SK-N-SH (cell line): Measurements from ENCODE around the gene SHROOM3. TPM values are rescaled to one million over a fixed set of nuclear protein-coding genes. Genes with fewer than 3 reads are reported as not detected.

Source experiments
- CTCF ChIA-PET: fragments of 300-600, 350-600 bp; formaldehyde crosslinking; extraction: SDS; loops from one replicate; lab custom pipeline; 2021; lab: Yijun Ruan, JAX
- POLR2A ChIA-PET: fragments of 350-600 bp; sonication (Branson Sonifier 250); formaldehyde crosslinking; extraction: SDS; loops from one replicate; lab custom pipeline; 2020; ENCODE audit warnings: antibody characterized with exemption, inconsistent platforms; lab: Yijun Ruan, JAX
- DNase-seq: peaks from one replicate; pipeline ENCODE4 v3.0.0; 2012
- H2AFZ ChIP-seq: fragments of 200-600 bp; sonication (generic); 2 replicates; pipeline ENCODE4 v1.8.1; 2016; ENCODE audit warnings: antibody characterized with exemption, mild to moderate bottlenecking, low read depth
- H3F3A ChIP-seq: fragments of 200-600 bp; sonication (generic); replicated peaks from 2 replicates; pipeline ENCODE3; 2016; ENCODE audit warnings: antibody characterized with exemption, mild to moderate bottlenecking; ENCODE audit not compliant: insufficient read depth
- H3K27ac ChIP-seq, 2 experiments: fragments of 200-500 bp in 1 of 2; fragments of 200-600 bp in 1 of 2; sonication (Bioruptor generic) in 1 of 2; sonication (generic), shearing (Covaris generic) in 1 of 2; 2 replicates each; pipeline versions ENCODE4 v1.5.1 to v1.6.1; 2014 to 2016; ENCODE audit warnings: low read depth in 2 of 2, inconsistent platforms in 1 of 2, low read length in 1 of 2, mild to moderate bottlenecking in 1 of 2, mixed read lengths in 1 of 2
- H3K27me3 ChIP-seq: fragments of 200-600 bp; sonication (generic), shearing (Covaris generic); 2 replicates; pipeline ENCODE4 v1.6.1; 2016; ENCODE audit warnings: mixed run types; ENCODE audit not compliant: insufficient read depth
- H3K36me3 ChIP-seq, 2 experiments: fragments of 200-500 bp in 1 of 2; fragments of 200-600 bp in 1 of 2; sonication (Bioruptor generic) in 1 of 2; sonication (generic) in 1 of 2; replicated peaks in 1 of 2; 2 replicates each; pipeline versions ENCODE3 to v1.5.1; 2014 to 2016; ENCODE audit warnings: low read length in 1 of 2, mild to moderate bottlenecking in 1 of 2; ENCODE audit not compliant: insufficient read depth in 2 of 2, control insufficient read depth in 1 of 2
- H3K4me1 ChIP-seq, 2 experiments: fragments of 200-500 bp in 1 of 2; fragments of 200-600 bp in 1 of 2; sonication (Bioruptor generic) in 1 of 2; sonication (generic), shearing (Covaris generic) in 1 of 2; 2 replicates each; pipeline versions ENCODE4 v1.5.1 to v1.6.1; 2014 to 2016; ENCODE audit warnings: low read depth in 1 of 2, low read length in 1 of 2, mixed run types in 1 of 2; ENCODE audit not compliant: insufficient read depth in 2 of 2, control insufficient read depth in 1 of 2
- H3K4me2 ChIP-seq: fragments of 200-600 bp; sonication (generic), shearing (Covaris generic); 2 replicates; pipeline ENCODE4 v1.6.1; 2017; ENCODE audit warnings: mixed run types
- H3K4me3 ChIP-seq, 2 experiments: fragments of 200-500 bp in 1 of 2; fragments of 200-600 bp in 1 of 2; sonication (Bioruptor generic) in 1 of 2; sonication (generic), shearing (Covaris generic) in 1 of 2; 2 replicates each; pipeline versions ENCODE4 v1.5.1 to v1.8.1; 2014 to 2016; ENCODE audit warnings: low read depth in 2 of 2, inconsistent platforms in 1 of 2, low read length in 1 of 2, mild to moderate bottlenecking in 1 of 2, mixed read lengths in 1 of 2, moderate library complexity in 1 of 2
- H3K79me2 ChIP-seq: fragments of 200-600 bp; sonication (generic); 2 replicates; pipeline ENCODE4 v1.8.1; 2017; ENCODE audit warnings: mild to moderate bottlenecking; ENCODE audit not compliant: insufficient read depth
- H3K9ac ChIP-seq: fragments of 200-600 bp; sonication (generic); 2 replicates; pipeline ENCODE4 v1.6.1; 2017; ENCODE audit warnings: mixed run types
- H3K9me2 ChIP-seq: fragments of 200-600 bp; sonication (generic); 2 replicates; pipeline ENCODE4 v1.6.1; 2017; ENCODE audit warnings: mixed run types
- H3K9me3 ChIP-seq: fragments of 200-600 bp; sonication (generic); 2 replicates; pipeline ENCODE4 v1.6.1; 2017; ENCODE audit warnings: mixed run types, mild to moderate bottlenecking, moderate library complexity
- H4K20me1 ChIP-seq: fragments of 200-600 bp; sonication (generic); 2 replicates; pipeline ENCODE4 v1.6.1; 2017; ENCODE audit warnings: mild to moderate bottlenecking, mixed run types; ENCODE audit not compliant: insufficient read depth
- EP300 ChIP-seq, 2 experiments: IDR thresholded peaks; 2 replicates each; pipeline versions ENCODE4 v1.4.0 to v1.6.1; 2012; ENCODE audit warnings: borderline replicate concordance in 1 of 2, low read depth in 1 of 2, low read length in 1 of 2
- FOSL2 ChIP-seq: IDR thresholded peaks from 2 replicates; pipeline ENCODE4 v1.4.0; 2012; ENCODE audit warnings: low read depth, mild to moderate bottlenecking, moderate library complexity, borderline replicate concordance
- GABPA ChIP-seq: IDR thresholded peaks from 2 replicates; pipeline ENCODE4 v1.4.0; 2012; ENCODE audit warnings: low read depth, mild to moderate bottlenecking
- IRF3 ChIP-seq: fragments of 150-350 bp; IDR thresholded peaks from 2 replicates; pipeline ENCODE4 v1.6.1; 2016; ENCODE audit warnings: mild to moderate bottlenecking, low read depth, low read length
- NRF1 ChIP-seq: IDR thresholded peaks from 2 replicates; pipeline ENCODE4 v1.6.1; 2012; ENCODE audit warnings: low read depth, mild to moderate bottlenecking, low read length
- RCOR1 ChIP-seq: fragments of 150-350 bp; IDR thresholded peaks from 2 replicates; pipeline ENCODE4 v1.6.1; 2017; ENCODE audit warnings: antibody characterized with exemption, low read length
- REST ChIP-seq: IDR thresholded peaks from 2 replicates; pipeline ENCODE4 v1.6.1; 2012; ENCODE audit warnings: mild to moderate bottlenecking, low read depth, low read length, moderate library complexity
- RXRA ChIP-seq: IDR thresholded peaks from 2 replicates; pipeline ENCODE4 v1.4.0; 2012; ENCODE audit warnings: low read depth, mild to moderate bottlenecking, borderline replicate concordance
- TAF1 ChIP-seq: IDR thresholded peaks from 2 replicates; pipeline ENCODE4 v1.6.1; 2012; ENCODE audit warnings: low read depth, mild to moderate bottlenecking, low read length, moderate library complexity, borderline replicate concordance
- YY1 ChIP-seq: IDR thresholded peaks from 2 replicates; pipeline ENCODE4 v1.4.0; 2012; ENCODE audit warnings: low read depth, mild to moderate bottlenecking
- WGBS: methylation state at CpG from one replicate; pipeline ENCODE4 v1.1.6; 2017; ENCODE audit warnings: low lambda C conversion rate; 5-methylcytosine and 5-hydroxymethylcytosine counted together
- polyA plus RNA-seq, 3 experiments: library from polyadenylated mRNA; depleted of rRNA; stranded (reverse); fragments of >200 nt; gene quantifications; 2 replicates each; pipeline ENCODE4 v1.2.3, GENCODE V29; 2012
- TF ChIP-seq, protein P1 (sequence below): fragments of 200-600 bp; sonication (generic); IDR thresholded peaks from 2 replicates; pipeline ENCODE4 v1.6.1; 2017; ENCODE audit warnings: antibody characterized with exemption, mild to moderate bottlenecking, moderate library complexity

SHROOM3 gene
- polyA plus RNA-seq, 1 of the 3 experiments (the other 2 are of a cell fraction) = 4.3 TPM

GRCh38 chr4:76538296-76538695 is 103.3 kb downstream of the SHROOM3 start:
- H3K36me3 ChIP-seq = no peaks in the 10 kb centered on the region
- ChIA-PET POLR2A (no interaction called here), CTCF (no interaction called here)

GRCh38 chr4:76539979-76540378 is 105.0 kb downstream of the SHROOM3 start:
- Histone ChIP-seq H3K9me3 (no peaks in the 10 kb centered on the region), H3K79me2 (no peaks in the 10 kb centered on the region), H2AFZ (peak overlapping the region; percentile 15; the same call in 1 of the 2 replicates), H3K4me1 (peaks cover 5 to 15% of the 10 kb centered on the region in 2 experiments; a peak in 3 of 4 replicates)
- ChIA-PET POLR2A (no interaction called here), CTCF (interaction anchor here (0.9 kb wide), 1 partner anchor 29 kb away, joined by 3 read pairs; no protein-coding TSS in a partner anchor)
- TF ChIP-seq TAF1 = no peak
- peak in 1 of 2 experiments; percentile 11; a peak in 1 of 4 replicates for TF ChIP-seq EP300 (IDR thresholded peaks at IDR 0.05; ENCODE audit: borderline replicate concordance in 1 of 2, low read depth in 1 of 2, low read length in 1 of 2)
- TF ChIP-seq, all 33 proteins: peak for 1
- H3K4me2 ChIP-seq = no peak overlapping the region
- WGBS = 90% methylated on average over 5 of the region's 6 CpGs
- H3K27ac ChIP-seq = peak overlapping the region in 1 of 2 experiments; percentile 63; a peak in 2 of 4 replicates
- no peak for DNase-seq
- H3K9me2 ChIP-seq = no peaks in the 10 kb centered on the region
- H3F3A ChIP-seq = peaks cover 21% of the 10 kb centered on the region
- H3K27me3 ChIP-seq = no peaks in the 10 kb centered on the region
- no peak overlapping the region for H3K4me3 ChIP-seq
- no peak overlapping the region for H3K9ac ChIP-seq
- no peaks in the 10 kb centered on the region for H3K36me3 ChIP-seq
- H4K20me1 ChIP-seq = no peaks in the 10 kb centered on the region

More at GRCh38 chr4:76538296-76538695, 103.3 kb downstream of the SHROOM3 start:
- Histone ChIP-seq H3K9me2 (no peaks in the 10 kb centered on the region), H3K4me3 (no peak overlapping the region), H3K79me2 (no peaks in the 10 kb centered on the region), H3K4me1 (peaks cover 5 to 10% of the 10 kb centered on the region in 2 experiments; a peak in 3 of 4 replicates), H3K27ac (no peak overlapping the region), H3K9me3 (no peaks in the 10 kb centered on the region), H3F3A (peaks cover 17% of the 10 kb centered on the region), H3K9ac (no peak overlapping the region), H3K4me2 (no peak overlapping the region), H4K20me1 (no peaks in the 10 kb centered on the region), H2AFZ (no peak overlapping the region), H3K27me3 (no peaks in the 10 kb centered on the region)
- no peak for DNase-seq
- TF ChIP-seq, protein P1, sequence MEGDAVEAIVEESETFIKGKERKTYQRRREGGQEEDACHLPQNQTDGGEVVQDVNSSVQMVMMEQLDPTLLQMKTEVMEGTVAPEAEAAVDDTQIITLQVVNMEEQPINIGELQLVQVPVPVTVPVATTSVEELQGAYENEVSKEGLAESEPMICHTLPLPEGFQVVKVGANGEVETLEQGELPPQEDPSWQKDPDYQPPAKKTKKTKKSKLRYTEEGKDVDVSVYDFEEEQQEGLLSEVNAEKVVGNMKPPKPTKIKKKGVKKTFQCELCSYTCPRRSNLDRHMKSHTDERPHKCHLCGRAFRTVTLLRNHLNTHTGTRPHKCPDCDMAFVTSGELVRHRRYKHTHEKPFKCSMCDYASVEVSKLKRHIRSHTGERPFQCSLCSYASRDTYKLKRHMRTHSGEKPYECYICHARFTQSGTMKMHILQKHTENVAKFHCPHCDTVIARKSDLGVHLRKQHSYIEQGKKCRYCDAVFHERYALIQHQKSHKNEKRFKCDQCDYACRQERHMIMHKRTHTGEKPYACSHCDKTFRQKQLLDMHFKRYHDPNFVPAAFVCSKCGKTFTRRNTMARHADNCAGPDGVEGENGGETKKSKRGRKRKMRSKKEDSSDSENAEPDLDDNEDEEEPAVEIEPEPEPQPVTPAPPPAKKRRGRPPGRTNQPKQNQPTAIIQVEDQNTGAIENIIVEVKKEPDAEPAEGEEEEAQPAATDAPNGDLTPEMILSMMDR = no peak

DNA sequence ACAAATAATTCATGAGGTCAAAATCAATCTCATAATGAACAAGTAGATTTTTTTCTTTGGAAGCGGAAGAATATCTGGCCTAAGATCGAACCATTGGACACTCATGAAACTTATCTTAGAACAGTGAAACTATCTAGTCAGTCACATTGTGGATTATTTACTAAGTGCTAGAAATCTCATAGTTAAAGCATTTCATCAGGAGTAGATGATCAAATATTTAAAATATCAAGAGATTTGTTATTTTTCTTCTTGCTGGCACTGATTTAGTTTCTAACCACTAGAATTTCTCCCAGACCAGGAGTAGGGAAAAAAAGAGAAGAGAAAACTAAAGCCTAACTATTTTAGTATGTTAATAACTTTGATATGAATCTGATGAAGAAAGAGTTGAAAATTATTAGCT is 105.5 kb downstream of the SHROOM3 start:
- 96% methylated on average over 2 of the region's 2 CpGs for WGBS
- TF ChIP-seq RCOR1 (no peak), IRF3 (no peak), RXRA (no peak), TAF1 (no peak), REST (no peak), NRF1 (no peak), FOSL2 (no peak), GABPA (no peak), YY1 (no peak)
- TF ChIP-seq, protein P1 = no peak

More for the DNA sequence above, 105.5 kb downstream of the SHROOM3 start:
- H3K4me2 ChIP-seq = no peak overlapping the region
- DNase-seq = no peak
- no peaks in the 10 kb centered on the region for H3K9me2 ChIP-seq
- H2AFZ ChIP-seq = peak overlapping the region; percentile 15; the same call in 1 of the 2 replicates
- peaks cover 6 to 17% of the 10 kb centered on the region in 2 experiments for H3K4me1 ChIP-seq
- H4K20me1 ChIP-seq = no peaks in the 10 kb centered on the region
- H3K27me3 ChIP-seq = no peaks in the 10 kb centered on the region
- ChIA-PET POLR2A (no interaction called here), CTCF (no interaction called here)
- H3K4me3 ChIP-seq = no peak overlapping the region
- H3F3A ChIP-seq = peaks cover 21% of the 10 kb centered on the region
- no peaks in the 10 kb centered on the region for H3K9me3 ChIP-seq
- 0 out of 2 replicates have a peak overlapping the region, but pooled peaks have one; percentile 1 for H3K9ac ChIP-seq
- no peaks in the 10 kb centered on the region for H3K36me3 ChIP-seq
- H3K27ac ChIP-seq = peak overlapping the region in 1 of 2 experiments; percentile 63; a peak in 2 of 4 replicates
- H3K79me2 ChIP-seq = no peaks in the 10 kb centered on the region
